RKO (cell line): ENCODE data around the gene SEMA3B.
"Not testable (repeated sequence)": the region's sequence is repeated elsewhere in the genome, so short reads cannot be mapped to it uniquely, and the experiment has no call there.

Experiments used
- DNase-seq: peaks from one replicate; pipeline ENCODE4 v3.0.0-alpha.2; 2016; ENCODE audit warnings: low spot score

SEMA3B gene

DNA sequence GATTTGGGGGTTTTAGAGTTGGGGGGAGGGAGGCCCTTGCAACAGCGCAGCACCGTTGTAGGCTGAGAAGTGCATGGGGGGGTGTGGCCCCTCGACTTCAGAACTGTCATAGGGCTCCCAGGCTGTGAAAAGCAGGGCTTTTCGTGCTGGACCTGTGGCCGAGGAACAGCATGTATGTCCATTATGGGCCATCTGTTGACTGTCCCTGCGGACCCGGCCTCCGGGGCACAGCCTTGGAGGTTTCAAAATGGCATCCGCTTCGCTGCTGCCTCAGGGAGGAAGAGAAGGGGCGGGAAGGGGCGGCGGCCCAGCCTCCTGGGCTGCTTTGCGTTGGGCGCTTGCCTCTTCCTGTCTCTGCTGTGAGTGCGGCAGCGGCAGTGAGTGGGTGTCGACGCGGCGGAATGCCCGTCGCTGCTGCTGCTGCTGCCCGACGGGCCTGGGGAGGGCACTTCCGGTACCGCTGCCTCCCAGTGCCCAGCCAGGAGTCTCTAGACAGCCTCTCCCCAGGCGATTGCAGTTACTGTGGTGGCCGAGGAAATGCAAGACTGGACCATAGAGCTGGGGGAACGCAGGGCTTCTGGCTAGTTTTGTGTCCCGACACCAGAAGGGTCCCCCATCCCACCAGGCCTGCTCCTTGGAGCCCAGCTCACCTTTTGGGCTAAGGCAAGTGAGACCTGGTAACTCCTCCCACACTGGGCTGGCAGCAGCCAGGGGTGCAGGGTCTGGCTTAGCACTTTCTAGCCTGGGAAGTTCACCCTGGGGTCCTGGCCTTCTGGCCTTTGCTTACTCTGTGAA lies 31.0 kb upstream of the SEMA3B start:
- DNase-seq, result peak; percentile 90

GRCh38 chr3:50238549-50239026 lies 30.4 kb upstream of the SEMA3B start:
- no peak for DNase-seq

- no peak for DNase-seq
Observed at GRCh38 chr3:50239649-50240048, 29.3 kb upstream of the SEMA3B start.

GRCh38 chr3:50241163-50241562 lies 27.8 kb upstream of the SEMA3B start:
- DNase-seq, result no peak

DNA sequence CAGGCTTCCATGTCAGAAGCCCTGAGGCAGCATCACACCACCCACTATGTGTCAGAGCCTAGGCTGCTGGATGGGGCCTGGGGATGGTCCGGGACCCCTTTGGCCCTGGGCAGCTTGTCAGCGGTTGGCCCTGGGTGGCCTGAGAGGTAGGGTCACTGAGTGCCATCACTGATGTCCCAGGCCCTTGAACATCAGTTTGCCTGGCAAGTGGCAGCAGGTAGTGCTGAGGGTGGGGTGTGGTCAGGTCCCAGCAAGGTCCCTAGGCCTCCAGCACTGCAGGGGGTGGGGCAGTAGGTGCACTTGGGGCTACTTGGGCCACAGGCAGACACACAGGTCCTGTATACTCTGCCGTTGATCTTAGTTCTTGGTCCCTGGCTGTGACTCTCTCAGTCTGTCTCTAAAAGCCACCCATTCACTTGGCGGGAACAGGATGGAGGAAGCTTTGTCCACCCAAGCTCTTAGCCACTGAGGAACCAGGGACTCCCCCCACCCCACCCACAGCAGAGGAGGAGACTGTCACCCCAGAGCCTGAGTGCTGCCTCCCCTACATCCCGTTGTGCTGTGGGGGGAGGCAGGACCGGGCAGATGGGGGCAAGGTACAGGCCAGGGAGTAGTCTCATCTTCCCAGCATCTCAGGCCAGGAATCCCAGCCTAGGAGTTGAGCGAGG lies 27.1 kb upstream of the SEMA3B start:
- DNase-seq, result no peak

GRCh38 chr3:50242381-50242770 lies 26.6 kb upstream of the SEMA3B start:
- DNase-seq, result no peak

DNA sequence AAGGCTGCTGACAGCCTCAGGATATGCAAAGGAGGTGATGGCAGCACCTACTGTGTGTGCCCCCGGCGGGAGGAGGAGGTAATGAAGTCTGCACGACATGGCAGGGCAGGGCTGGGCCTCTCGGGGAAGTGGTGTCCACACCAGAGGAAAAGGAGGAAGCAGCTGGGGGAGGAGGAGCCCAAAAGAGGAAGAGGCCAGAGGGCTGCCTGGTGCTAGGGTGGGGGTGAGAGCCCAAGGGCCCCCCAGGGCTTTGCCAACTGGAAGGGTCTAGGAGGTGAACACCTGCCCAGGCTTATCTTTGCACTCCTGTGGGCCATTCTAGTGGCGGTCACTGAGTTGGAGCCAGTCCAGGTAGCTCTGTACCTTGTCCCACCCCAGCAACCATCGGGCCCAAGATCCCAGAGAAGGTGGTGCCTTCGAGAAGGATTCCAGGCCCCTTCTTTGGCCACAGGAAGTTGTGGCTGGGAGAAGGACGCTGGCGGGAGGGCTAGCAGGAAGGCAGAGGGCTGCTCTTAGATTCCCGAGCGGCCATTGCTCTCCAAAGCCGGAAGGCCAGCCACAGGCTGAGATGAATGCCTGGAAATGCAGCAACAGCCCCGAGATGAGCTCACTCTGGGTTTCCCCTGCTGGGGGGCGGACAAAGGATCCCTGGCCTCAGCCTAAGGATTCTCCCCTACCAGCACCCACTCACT lies 25.9 kb upstream of the SEMA3B start:
- DNase-seq, result no peak

GRCh38 chr3:50243543-50243895 lies 25.4 kb upstream of the SEMA3B start:
- DNase-seq, result no peak

DNA sequence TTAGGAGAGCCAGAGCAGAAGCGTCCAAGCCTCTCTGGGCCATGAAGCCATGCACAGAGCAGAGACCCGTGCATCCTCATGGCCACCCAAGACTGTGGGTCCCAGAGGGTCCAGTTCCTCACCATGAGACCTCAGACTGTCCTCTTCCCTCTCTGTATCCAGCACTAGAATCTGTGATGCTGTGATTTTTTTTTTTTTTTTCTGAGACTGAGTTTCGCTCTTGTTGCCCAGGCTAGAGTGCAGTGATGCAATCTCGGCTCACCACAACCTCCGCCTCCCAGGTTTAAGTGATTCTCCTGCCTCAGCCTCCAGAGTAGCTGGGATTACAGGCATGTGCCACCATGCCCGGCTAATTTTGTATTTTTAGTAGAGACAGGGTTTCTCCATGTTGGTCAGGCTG lies 24.1 kb upstream of the SEMA3B start:
- DNase-seq, result not testable (repeated sequence)

GRCh38 chr3:50245251-50245745 lies 23.6 kb upstream of the SEMA3B start:
- DNase-seq, result no peak

DNA sequence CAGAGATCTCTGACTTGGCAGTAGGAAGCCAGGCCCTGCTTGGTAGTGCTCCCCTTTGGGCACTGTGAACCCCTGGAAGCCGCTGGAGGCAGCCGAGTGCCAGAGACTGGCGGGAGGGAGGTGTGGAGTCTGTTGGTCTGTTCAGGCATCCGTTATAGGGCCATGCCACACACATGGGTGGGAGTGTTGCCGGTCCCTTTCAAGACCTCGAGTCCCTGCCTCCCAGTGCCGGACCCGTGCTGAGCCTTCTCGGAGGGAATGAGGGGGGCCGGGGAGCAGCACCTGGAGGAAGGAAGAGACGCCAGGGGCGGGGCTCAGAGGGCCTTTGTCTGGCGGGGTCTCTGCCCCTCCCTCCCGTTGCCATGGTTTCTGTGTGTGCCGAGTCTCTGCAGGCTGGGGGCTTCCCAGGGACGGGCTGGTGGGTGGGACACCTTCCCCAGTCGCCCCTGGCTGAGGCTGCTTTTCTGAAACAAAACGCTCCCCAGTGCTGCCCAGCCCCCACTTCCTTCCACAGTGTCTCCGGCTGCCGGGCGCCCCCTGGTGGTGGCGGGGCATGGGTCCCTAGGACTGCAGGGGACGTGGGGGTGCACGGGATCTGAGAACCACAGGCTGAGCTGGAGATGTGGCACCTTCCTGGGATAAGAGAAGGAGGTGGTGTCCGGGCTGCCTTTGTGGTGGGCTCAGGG lies 23.0 kb upstream of the SEMA3B start:
- peak; percentile 69 for DNase-seq

GRCh38 chr3:50246517-50246954 lies 22.4 kb upstream of the SEMA3B start:
- DNase-seq, result no peak

DNA sequence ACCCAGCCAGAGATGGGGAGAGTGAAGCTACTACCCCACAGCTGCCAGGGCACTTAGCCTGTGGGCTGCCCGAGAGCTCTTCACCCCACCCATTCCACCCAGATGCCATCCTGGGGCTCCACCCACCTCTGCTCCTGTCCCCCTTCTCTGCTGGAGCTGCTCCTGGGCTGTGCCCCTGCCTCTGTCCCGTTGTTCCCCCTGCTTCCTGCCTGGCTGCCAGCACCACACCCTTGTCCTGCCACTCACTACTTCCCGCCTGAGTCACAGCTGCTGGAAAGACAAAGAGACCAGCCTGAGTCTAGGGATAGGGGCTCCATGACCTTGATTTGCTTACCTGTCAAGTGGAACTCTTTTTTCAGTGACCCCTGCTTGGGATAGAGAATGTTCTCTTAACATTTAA lies 20.6 kb upstream of the SEMA3B start:
- DNase-seq, result no peak

- DNase-seq, result no peak
Observed at GRCh38 chr3:50249457-50249856, 19.5 kb upstream of the SEMA3B start.

DNA sequence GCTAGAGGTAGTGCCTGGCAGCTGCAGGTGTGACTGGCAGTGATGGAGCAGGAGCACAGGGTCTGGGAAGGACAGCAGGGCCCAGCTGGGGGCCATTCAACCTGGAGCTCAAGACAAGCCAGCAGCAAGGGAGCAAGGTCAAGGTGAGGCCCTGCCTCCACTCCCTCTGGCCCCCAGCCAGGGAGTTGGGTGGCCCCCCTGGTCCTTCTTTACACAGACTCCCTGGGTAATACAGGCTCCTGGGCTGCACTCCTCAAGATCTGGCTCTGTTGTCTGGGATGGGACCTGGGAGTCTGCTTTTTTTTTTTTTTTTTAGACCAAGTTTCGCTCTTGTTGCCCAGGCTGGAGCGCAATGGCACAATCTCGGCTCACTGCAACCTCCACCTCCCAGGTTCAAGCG lies 18.4 kb upstream of the SEMA3B start:
- no peak for DNase-seq

GRCh38 chr3:50251220-50251619 lies 17.7 kb upstream of the SEMA3B start:
- peak; percentile 64 for DNase-seq

- DNase-seq, result peak; percentile 40
Observed at GRCh38 chr3:50254577-50255250, 14.2 kb upstream of the SEMA3B start.

- no peak for DNase-seq
Observed at GRCh38 chr3:50255251-50255615, 13.7 kb upstream of the SEMA3B start.

DNA sequence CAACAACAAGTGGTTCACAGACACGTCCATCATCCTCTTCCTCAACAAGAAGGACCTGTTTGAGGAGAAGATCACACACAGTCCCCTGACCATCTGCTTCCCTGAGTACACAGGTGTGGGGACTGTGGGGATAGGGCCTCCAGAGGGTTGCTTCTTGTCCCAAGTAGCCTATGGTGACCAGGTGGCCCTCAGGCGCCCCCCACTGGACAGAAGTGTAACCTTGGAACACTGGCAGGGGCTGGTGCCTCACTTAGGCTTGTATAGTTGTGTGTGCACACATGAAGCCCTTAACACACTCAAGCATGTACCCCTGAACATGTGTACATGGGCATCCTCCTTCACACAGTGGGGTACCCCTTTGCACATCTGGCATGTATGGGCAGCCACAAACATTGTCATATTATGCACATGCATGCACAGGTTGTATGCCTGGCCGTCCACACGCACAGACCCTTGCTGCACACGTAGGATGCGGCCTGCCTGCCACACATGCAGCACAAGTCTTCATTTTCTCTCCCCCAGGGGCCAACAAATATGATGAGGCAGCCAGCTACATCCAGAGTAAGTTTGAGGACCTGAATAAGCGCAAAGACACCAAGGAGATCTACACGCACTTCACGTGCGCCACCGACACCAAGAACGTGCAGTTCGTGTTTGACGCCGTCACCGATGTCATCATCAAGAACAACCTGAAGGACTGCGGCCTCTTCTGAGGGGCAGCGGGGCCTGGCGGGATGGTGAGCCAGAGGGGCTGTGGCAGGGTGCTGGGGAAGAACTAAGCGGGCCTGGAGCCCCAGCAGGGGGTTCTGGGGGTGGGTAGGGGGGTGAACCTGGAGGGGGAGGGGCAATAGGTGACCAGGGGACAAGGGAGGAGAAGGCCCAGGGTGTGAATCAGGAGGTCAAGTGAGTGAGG lies 11.7 kb upstream of the SEMA3B start:
- DNase-seq, result peak; percentile 27

DNA sequence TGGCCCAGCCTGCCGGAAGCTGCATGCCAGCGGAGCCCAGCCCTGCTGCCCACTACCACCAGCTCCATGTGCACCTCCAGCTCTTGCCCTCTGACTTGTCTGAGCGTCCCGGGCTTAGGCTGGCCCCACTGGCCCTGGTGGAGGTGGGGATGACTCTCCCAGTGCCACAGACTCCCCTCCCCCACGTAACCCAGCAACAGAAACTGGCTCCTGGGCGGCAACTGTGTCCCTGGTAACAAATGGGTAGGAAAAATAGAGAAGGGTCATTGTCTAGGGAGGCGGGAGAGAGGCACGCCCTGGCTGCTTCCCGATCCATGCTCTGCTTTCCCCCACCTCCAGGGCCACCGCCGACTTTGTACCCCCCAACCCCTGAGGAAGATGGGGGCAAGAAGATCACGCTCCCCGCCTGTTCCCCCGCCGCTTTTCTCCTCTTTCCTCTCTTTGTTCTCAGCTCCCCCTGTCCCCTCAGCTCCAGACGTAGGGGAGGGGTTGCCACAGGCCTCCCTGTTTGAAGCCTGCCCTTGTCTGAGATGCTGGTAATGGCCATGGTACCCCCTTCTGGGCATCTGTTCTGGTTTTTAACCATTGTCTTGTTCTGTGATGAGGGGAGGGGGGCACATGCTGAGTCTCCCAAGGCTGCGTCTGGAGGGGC lies 10.8 kb upstream of the SEMA3B start:
- no peak for DNase-seq
